Stimulated activated CD4-positive, alpha-beta T cell treated with anti-CD3 and anti-CD28 coated beads, Interleukin-2, amount 100 ng/mL, for 48 hours (primary cell): ENCODE results near the gene LAMA4.

Experiments used
- DNase-seq, 2 donors: peaks; one replicate each; pipeline ENCODE4 v3.0.0-alpha.2; 2020

Gene LAMA4

GRCh38 chr6:112253841-112254816 is at the start of gene LAMA4:
LAMA4 (minus strand) TSS chr6:112254567; CDS start chr6:112254150, 417 bp downstream.
- DNase-seq: peak; percentile 7 to 8

- DNase-seq: no peak
Observed at GRCh38 chr6:112302142-112302705, 47.9 kb upstream of the LAMA4 start.

- DNase-seq: no peak
Observed at GRCh38 chr6:112300896-112301295, 46.5 kb upstream of the LAMA4 start.

- DNase-seq: no peak
Observed at GRCh38 chr6:112298816-112299281, 44.5 kb upstream of the LAMA4 start.

GRCh38 chr6:112298021-112298745 is 43.8 kb upstream of the LAMA4 start:
- no peak for DNase-seq

GRCh38 chr6:112296694-112297093 is 42.3 kb upstream of the LAMA4 start:
- no peak for DNase-seq

- DNase-seq: no peak
Observed at GRCh38 chr6:112296122-112296521, 41.8 kb upstream of the LAMA4 start.

GRCh38 chr6:112291161-112291762 is 36.9 kb upstream of the LAMA4 start:
- no peak for DNase-seq

GRCh38 chr6:112289038-112289566 is 34.7 kb upstream of the LAMA4 start:
- DNase-seq: no peak

GRCh38 chr6:112288475-112288874 is 34.1 kb upstream of the LAMA4 start:
- DNase-seq: no peak

GRCh38 chr6:112287577-112288225 is 33.3 kb upstream of the LAMA4 start:
- no peak for DNase-seq

- DNase-seq: no peak
Observed at GRCh38 chr6:112286500-112287144, 32.3 kb upstream of the LAMA4 start.

- DNase-seq: peak; percentile 35 to 40
Observed at GRCh38 chr6:112286010-112286409, 31.6 kb upstream of the LAMA4 start.

GRCh38 chr6:112284603-112285002 is 30.2 kb upstream of the LAMA4 start:
- DNase-seq: no peak

GRCh38 chr6:112283621-112284020 is 29.3 kb upstream of the LAMA4 start:
- no peak for DNase-seq

- no peak for DNase-seq
Observed at GRCh38 chr6:112281821-112282615, 27.7 kb upstream of the LAMA4 start.

GRCh38 chr6:112279031-112279935 is 24.9 kb upstream of the LAMA4 start:
- DNase-seq: no peak

- no peak for DNase-seq
Observed at GRCh38 chr6:112275365-112275764, 21.0 kb upstream of the LAMA4 start.

- DNase-seq: no peak
Observed at GRCh38 chr6:112274774-112275173, 20.4 kb upstream of the LAMA4 start.

GRCh38 chr6:112272799-112273198 is 18.4 kb upstream of the LAMA4 start:
- no peak for DNase-seq
